ENCODE measurements around the gene ARHGAP26.

ARHGAP26 gene

GRCh38 chr5:142816531-142817430, 46.6 kb downstream of the ARHGAP26 start:
- no peak for DNase-seq

DNA sequence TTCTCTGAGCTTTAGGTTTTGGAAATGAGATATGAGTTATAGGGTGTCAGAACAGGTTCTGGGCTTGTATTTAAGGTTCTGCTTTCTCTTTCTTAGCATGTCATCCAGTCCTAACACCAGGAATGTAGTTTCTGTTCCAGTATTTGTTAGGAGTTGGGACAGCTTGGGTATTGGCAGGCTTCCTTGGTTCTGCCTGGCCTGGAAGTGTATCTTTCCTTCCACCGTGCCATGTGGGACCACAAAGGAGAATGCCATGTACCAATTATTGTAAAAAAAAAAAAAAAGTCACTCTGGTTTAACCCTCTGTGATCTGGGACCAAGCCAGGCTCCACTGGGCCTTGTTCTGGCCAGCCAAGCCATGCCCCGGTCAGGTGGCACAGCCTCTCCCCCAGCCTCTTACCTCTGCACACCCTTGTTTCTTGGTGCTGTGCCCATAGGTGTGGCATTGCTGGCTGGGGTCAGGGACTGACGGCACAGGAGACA, 47.8 kb downstream of the ARHGAP26 start:
- no peak for DNase-seq

DNA sequence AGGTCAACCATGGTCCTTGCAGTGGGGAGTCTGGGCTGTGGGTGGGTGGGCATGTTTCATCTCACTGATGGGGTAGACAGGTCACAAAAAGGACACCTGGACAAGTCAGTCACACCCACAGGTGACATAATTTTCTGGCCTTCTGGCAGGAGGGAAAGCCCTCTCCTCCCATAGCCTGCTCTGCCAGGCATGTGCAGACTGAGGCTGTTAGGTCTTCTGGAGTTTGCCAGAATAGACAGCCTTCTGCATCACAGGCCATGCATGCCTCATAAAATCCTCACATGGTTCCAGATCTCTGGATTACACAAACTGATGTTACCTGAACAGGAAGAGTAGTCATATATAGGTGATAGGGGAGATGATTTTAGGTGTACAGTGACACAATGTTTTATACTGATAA, 49.1 kb downstream of the ARHGAP26 start:
- DNase-seq = no peak

DNA sequence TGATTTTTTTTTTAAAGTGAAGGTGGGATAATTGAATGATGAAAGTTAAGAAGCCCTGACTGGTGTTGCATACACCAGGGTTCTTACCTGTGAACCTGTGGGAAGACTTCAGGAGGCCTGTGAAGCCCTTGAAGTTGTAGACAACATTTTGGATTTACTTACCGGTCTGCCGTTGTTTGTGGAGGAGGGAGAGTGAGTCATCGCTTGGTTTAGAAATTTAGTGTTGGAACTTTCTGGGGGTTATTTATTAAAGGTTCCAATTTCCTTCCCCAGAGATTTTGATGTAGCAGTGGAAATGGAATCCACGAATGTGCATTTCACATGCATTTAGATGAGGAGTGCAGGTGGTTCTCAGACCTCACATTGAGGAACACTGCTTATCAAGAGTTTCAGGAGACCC, 49.6 kb downstream of the ARHGAP26 start:
- no peak for DNase-seq

GRCh38 chr5:142820447-142820846, 50.3 kb downstream of the ARHGAP26 start:
- no peak for DNase-seq

DNA sequence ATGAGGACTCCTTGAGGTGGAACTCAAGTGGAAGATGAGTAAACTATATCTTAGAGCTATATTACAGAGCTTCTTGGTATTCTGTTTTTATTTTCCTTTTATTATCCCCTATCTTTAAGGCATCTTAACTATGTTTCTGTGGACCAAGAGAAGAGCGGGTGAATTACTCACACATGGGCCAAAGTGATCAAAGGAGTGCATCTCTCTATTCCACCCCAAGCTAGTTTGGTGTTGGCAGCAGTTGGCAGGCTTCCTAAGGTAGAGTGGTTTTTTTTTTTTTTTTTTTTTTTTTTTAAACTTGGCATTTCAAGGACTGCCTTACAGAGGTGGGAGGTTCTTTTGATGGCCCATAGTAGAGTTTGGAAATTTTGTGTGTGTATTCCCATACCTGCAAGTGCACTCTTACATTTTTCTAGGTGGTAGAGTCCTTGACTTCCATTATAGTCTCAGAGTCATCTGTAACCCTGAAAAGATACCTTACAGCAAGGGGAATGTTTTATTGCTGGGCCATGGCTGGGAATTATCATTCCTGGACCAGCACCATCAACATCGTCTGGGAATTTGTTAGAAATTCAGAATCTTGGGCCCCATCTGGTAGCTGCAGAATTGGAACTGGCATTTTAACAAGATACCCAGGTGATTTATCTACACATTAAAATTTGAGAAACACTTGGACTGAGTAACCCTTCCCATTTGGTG, 51.0 kb downstream of the ARHGAP26 start:
- peak; percentile 24 for DNase-seq

DNA sequence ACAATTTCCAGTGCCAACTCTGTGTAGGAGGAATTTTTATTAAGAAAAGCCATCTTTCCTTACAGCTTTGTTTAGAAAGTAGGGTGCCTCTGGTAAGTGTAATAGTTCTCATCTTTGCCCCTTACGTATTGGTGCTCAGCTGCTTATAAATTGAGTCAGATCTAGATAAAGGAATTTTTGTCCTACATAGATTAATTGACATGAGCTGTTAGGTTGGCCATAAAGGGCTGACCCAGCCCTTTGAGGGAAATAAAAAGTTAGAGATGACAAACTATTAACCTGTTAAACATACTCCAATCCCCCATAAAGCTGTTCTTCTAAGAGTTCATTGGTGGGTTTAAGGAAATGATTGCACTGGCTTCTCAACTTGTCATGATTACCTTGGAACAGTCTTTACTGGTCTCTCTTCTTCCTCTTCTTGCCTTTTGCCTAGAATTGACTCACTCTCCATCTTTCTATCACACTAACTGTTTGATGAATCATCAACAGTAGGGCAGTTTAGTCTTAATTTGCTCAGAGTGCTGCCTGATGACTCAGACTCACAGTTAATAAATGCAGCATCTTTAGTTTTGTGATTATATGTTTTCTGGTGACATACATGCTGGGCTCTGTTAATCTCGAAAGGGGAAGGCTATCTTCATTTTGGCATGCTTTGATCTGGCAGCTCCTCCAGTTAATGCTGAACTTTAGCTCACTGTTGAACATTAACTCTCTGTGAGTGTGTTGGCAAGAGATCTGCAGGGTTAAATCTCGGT, 51.7 kb downstream of the ARHGAP26 start:
- peak; percentile 87 for DNase-seq

DNA sequence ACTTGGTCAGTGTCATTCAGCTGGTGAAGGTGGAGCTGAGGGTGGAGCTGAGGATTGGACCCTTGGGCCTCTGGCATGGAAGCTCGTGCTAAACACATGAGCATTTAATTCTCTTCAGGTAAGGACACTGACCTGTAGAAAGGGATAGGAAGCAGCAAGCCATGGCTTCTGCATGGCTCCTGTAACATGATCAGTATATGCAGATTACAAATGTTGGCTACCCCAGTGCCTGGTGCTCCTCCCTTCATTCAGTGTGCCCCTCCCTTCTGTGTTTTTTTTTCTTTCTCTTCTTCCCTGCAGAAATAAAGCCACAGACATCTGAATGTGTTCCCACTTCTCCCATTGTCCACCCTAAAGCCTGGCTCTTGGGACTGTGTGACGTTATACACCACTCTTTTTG, 52.9 kb downstream of the ARHGAP26 start:
- no peak for DNase-seq

DNA sequence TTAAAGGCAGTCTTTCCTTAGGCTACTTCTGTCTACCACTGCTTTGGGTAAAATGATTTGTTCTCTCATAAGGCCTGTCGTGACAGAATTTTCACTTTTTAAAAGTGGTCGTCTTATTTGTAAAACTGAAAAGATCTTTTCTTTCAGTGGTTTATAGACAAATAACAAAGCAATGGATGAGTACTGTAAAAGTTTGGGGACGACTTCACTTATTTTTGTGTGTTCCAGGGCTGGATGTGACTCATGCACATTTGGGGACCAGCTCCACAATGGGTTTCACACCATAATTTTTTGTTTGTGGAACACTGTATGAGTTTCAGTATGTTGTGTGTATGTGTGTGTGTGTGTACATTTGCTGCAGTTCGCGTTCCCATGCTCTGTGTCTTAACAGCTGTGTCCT, 53.6 kb downstream of the ARHGAP26 start:
- no peak for DNase-seq

- DNase-seq = no peak
Observed at GRCh38 chr5:142824391-142824790, 54.2 kb downstream of the ARHGAP26 start.

DNA sequence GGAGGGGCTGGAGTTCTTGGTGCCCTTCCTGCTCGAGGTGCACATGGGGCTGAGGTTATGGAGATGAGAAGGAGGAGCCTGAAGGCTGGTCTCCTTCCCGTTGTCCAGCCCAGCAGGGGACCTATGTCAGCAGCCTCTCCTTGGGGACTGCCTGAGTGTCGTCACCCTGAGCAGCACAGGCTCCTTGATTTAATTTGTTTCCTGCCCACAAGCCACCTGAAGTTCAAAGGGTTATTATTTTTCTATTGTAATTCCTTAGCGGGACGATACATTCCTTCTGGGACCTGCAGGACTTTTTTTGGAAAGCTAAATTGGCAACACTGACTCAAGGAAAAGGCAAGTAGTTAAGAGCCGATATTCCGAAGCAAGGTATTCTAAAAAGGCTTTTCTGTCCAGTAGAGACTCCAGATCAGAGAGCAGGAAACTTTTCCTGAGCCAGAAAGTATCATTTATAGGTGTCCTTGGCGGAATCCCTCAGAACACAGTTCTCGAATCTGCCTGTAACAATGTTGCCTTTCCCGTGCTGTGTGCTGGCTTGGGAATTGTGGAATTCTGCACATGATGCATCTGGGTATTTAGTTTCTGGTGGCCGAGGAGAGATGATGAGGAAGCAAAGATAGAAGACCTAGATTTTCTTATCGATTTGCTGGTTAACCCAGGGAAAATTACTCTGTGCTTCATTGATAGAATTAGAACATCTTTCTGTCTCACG, 55.4 kb downstream of the ARHGAP26 start:
- DNase-seq = no peak

GRCh38 chr5:142826093-142826492, 55.9 kb downstream of the ARHGAP26 start:
- DNase-seq = no peak

DNA sequence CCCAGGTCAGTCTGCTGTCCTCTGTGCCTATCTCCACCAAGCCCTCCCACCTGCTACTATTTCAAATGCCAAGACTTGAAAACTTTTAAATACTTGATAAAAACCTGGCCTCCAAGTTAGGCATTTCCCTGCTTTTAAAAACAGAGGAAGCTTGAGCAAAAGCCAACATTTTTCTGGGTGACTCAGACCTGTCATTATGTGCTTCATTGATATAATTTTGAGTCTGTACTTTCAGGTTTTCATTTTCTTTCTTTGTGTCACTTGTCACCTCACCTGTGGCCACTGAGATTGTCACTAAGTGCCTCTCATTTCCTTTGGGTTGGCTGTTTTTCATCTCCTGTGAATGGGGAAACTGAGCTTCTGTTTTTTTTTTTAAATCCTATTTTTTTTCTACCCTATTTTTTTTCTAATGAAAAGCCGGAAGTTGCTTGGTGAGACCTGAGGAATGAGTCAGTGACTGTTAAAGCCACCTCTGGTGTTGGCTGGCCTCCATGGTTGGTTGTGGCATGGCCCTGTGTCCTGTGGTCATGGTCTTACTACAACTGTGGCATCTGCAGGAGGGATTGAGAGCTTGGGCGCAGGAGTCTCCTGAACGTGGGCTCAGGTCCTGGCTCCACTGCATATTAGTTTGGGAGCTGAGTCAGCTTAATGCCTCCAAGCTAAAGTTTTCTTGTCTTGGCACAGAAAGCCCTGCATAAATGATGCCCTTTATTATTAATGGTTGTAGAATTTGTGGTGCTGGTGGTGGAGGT, 56.7 kb downstream of the ARHGAP26 start:
- peak; percentile 80 for DNase-seq

DNA sequence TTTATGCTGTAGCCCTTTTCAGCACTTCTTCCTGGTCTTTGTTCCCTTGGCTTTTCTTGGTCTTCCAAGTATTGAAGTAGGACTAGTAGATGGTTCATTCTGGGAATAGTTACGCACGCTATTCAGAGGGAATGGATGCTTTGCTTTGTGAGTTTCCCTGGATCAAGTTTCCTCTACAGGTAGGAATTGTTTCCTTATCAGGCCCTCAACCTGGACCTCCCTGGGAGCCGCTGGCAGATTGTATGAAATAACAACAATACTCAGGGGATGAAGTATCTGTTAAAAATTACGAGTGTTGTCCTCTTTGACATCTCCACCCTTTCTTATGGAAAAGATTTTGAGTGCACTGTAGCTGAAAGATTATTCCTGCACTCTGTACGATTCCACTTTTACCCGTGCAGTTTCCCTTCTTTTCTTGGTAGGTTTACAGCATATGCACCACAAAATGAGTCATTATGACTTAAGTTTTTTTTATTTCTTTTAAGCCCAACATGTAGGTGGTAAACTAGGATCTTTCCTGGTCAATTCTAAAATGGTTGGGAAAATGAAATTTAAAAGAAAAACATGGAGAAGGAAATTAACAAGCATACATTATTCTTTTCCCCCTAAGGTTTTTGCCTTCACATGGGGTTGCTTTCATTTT, 57.9 kb downstream of the ARHGAP26 start:
- DNase-seq = no peak

- peak; percentile 12 for DNase-seq
Observed at GRCh38 chr5:142828797-142829535, 58.8 kb downstream of the ARHGAP26 start.

- peak; percentile 33 for DNase-seq
Observed at GRCh38 chr5:142829801-142830220, 59.6 kb downstream of the ARHGAP26 start.

DNA sequence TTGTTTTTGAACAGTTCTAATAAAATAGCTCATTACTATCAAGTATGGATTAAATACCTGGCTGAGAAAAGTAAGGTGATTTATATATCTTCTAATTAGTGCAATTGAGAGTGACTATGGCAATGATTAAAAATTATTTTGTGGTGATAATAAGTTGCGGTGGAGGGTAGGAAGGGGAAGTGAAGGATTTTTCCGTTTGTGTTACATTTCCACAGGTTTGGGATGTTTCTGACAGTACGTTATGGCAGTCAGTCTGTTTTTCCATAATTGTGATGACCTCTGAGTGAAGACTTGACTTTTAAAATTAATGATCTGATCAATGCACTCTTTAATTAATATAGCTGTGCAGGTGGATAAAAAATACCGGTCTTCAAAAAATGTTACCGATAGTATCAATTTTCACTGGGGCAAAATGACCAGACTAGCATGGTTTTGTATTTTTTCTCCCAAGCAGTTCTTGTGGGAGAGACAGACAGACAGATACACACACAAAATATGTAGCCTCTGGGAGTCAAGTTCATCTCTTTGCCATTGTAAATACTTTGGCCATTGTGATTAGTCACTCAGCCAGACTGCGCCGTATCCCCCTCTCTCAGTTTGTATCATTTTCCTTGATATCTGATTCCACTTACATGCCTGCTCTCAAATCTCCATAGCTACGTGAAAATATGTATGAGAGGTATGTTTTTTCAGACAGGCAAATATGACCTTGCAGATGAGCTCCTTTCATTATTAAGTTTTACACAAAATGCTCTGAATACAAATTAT, 60.2 kb downstream of the ARHGAP26 start:
- peak; percentile 63 for DNase-seq

DNA sequence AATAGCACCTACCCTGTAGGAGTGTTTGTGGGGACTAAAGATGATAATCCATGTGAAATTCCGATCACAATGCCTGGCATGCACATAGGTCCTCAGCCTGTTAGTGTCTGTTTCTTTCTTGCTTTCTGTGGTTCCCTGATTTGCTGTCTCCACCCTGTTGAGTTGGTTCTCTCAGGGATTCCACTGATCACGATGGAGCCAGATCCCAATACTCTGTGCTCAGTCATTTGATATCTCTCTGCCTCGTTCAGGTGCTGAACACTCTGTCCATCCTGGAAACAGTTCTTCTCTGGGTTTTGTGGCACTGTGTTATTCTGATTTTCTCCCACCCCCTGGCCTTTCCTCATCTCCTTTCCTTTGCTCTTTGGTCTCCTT, 60.8 kb downstream of the ARHGAP26 start:
- DNase-seq = no peak

GRCh38 chr5:142832263-142832662, 62.1 kb downstream of the ARHGAP26 start:
- no peak for DNase-seq

Data from NCI-H226 (cell line).